D341Med (cell line): ENCODE results near the gene CD4.
"Not testable (repeated sequence)": the region's sequence is repeated elsewhere in the genome, so short reads cannot be mapped to it uniquely, and the experiment has no call there.

Experiments
- DNase-seq: peaks from one replicate; pipeline ENCODE4 v3.0.0; 2012; ENCODE audit warnings: low spot score

The CD4 gene

GRCh38 chr12:6868211-6869048 is 79.1 kb downstream of the CD4 start:
- no peak for DNase-seq

GRCh38 chr12:6869049-6870021 is 80.0 kb downstream of the CD4 start:
- peak; percentile 69 for DNase-seq

GRCh38 chr12:6870304-6870703 is 81.0 kb downstream of the CD4 start:
- not testable (repeated sequence) for DNase-seq
